WI38 (cell line): ENCODE measurements around the gene PLA2R1.

Experiments
- H3K4me3 ChIP-seq: 2 replicates; pipeline ENCODE4 v1.5.1; 2011; ENCODE audit warnings: low read depth, mild to moderate bottlenecking, control low read depth, low read length
- CTCF ChIP-seq: IDR thresholded peaks from 2 replicates; pipeline ENCODE4 v1.5.1; 2012; ENCODE audit warnings: low read depth, mild to moderate bottlenecking, control low read depth, low read length

The PLA2R1 gene

DNA sequence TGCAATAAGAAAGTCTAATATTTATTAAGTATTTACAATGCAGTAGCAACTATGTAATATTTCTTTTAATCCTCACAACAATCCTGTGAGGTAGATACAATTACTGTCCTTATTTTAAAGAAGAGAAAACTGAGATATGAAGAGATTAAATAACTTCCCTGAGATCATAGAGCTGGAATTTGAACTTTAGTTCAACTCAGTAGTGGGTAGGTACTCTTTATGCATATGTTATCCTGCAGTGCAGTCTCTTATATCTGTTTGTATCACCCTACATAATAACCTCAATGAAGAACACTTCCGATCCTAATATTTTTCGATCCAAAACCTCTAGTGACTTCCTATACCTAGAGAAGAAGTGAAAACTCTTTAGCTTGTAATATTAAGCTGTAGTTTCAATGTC is 64.2 kb downstream of the PLA2R1 start:
- H3K4me3 ChIP-seq = no peak overlapping the region

GRCh38 chr2:159996792-159997546 is 65.4 kb downstream of the PLA2R1 start:
- H3K4me3 ChIP-seq = no peak overlapping the region
- no peak for TF ChIP-seq CTCF

More for the DNA sequence above, 64.2 kb downstream of the PLA2R1 start:
- TF ChIP-seq CTCF = no peak

DNA sequence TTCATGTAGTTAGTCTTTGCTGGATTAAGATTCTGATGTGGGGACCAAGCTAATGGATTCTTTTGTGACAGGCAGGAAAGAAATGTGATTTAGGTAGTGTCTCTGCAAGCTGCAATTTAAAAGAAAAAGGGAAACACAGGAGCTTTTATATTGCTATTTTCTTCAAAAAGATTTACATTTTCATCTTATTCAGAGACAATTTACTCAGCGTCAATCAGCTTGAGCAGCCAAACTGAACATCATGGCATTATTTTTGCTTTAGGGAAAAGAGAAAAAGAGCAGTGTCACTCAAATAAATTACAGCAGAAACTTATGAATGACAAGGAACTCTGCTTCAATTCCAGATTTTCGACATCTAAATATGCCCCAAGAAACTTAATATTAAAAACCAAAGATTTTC is 67.4 kb downstream of the PLA2R1 start:
- no peak for TF ChIP-seq CTCF
- no peak overlapping the region for H3K4me3 ChIP-seq

DNA sequence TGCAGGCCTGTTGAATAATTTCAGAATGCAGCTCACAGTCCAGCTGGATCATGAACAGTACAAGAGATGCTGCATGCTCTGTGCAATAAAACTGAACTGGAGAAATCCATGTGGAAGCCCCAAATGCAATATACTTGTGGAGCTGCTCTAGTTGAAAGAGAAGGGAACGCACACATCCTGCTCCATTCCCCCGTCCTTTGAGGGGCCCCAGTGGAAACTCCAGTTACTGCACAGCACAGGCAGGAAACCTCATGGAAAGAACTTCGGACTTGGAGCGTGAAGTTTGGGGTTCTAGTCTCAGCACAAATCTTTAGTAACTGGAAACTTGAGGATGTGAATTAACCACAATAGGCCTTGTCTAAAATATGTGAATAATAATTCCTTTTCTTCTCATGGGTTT is 73.2 kb downstream of the PLA2R1 start:
- no peak overlapping the region for H3K4me3 ChIP-seq
- TF ChIP-seq CTCF = no peak

DNA sequence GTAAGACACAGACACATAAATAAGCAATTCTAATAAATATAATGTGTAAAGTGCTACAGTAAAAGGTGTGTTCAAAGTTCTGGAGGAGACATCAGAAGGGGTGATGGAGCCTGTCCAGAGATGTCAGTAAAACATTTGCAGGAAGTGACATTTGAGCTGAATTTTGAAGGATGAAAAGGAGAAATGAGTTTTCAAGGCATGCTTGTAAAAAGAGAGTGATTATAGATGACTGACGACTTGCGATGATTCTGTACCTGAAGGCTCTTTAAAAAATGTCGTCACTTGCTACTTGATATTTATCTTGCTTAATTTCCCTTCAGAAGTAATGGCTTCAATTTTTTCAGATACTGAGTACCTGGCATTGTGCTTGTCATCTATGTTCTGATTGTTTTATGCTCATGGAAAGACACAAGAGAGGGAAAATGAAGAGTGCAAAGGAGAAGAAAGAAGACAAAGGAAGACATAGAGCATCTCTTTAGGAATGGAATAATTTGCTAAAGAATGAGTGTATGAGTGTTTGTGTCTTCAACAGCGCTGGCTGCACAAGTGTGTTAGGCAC is 73.9 kb downstream of the PLA2R1 start:
- H3K4me3 ChIP-seq = no peak overlapping the region
- TF ChIP-seq CTCF = no peak

- TF ChIP-seq CTCF = no peak
- H3K4me3 ChIP-seq = no peak overlapping the region
Measured at GRCh38 chr2:159987181-159987580, 75.2 kb downstream of the PLA2R1 start.

- no peak overlapping the region for H3K4me3 ChIP-seq
- TF ChIP-seq CTCF = no peak
Measured at GRCh38 chr2:159985656-159986055, 76.8 kb downstream of the PLA2R1 start.
